HepG2 (cell line): ENCODE results near the gene ELMOD3. TPM values are rescaled to one million over a fixed set of nuclear protein-coding genes. Genes with fewer than 3 reads are reported as not detected.

ENCODE experiments used
- ATAC-seq: fragments of 200-7000 bp; cut with Tn5 transposase; 3 replicates; pipeline ENCODE4 v1.9.1; 2020; ENCODE audit warnings: mild to moderate bottlenecking, moderate library complexity
- BruUV-seq: library from RNA; stranded (reverse); fragments of 400-500 nt; replicated peaks from 2 replicates; lab custom pipeline; 2021; lab: Mats Ljungman, UMichigan
- CTCF ChIA-PET: fragments of 300-600 bp; formaldehyde crosslinking; extraction: SDS; loops from one replicate; lab custom pipeline; 2021; ENCODE audit warnings: low total read pairs, inconsistent platforms, low intra/inter-chr PET ratio; lab: Yijun Ruan, JAX
- POLR2A ChIA-PET: fragments of 350-600 bp; sonication (Branson Sonifier 250); formaldehyde crosslinking; loops from one replicate; lab custom pipeline; 2020; ENCODE audit warnings: antibody characterized with exemption, inconsistent platforms; lab: Yijun Ruan, JAX
- DNase-seq: peaks from one replicate; pipeline ENCODE4 v3.0.0-alpha.2; 2015; ENCODE audit warnings: low spot score
- FAIRE-seq: peaks from 3 replicates; lab custom pipeline; 2011; peaks lifted over from hg19 to GRCh38; lab: Jason Lieb, UNC
- H2AFZ ChIP-seq: one replicate; pipeline ENCODE4 v1.6.1; 2011; ENCODE audit warnings: low read length, inconsistent platforms
- H3K27ac ChIP-seq: fragments of 300-600 bp; 3 replicates; pipeline ENCODE4 v1.8.0; 2011; ENCODE audit warnings: mixed run types, mild to moderate bottlenecking, mixed read lengths, low read length, inconsistent platforms; ENCODE audit not compliant: insufficient read depth; ENCODE audit errors: extremely low read length
- H3K27me3 ChIP-seq, 2 experiments: fragments of 200-600 bp in 1 of 2; 2 replicates in 1 of 2; 3 replicates in 1 of 2; pipeline versions ENCODE4 v1.6.0 to v1.8.0; 2011; ENCODE audit warnings: low read length in 2 of 2, mild to moderate bottlenecking in 2 of 2, moderate library complexity in 2 of 2, inconsistent platforms in 1 of 2; ENCODE audit not compliant: insufficient read depth in 2 of 2, control insufficient read depth in 1 of 2
- H3K36me3 ChIP-seq, 2 experiments: fragments of 200-600 bp in 1 of 2; replicated peaks in 1 of 2; 2 replicates in 1 of 2; 3 replicates in 1 of 2; pipeline versions ENCODE4 v1.5.1 to v1.8.0; 2011; ENCODE audit warnings: low read length in 2 of 2, inconsistent platforms in 1 of 2; ENCODE audit not compliant: insufficient read depth in 2 of 2, control insufficient read depth in 1 of 2
- H3K4me1 ChIP-seq: 2 replicates; pipeline ENCODE4 v1.5.1; 2012; ENCODE audit warnings: low read length, inconsistent platforms; ENCODE audit not compliant: insufficient read depth
- H3K4me2 ChIP-seq: 2 replicates; pipeline ENCODE4 v1.6.0; 2011; ENCODE audit warnings: low read depth, low read length, inconsistent platforms
- H3K4me3 ChIP-seq, 3 experiments: fragments of 200-600 bp in 1 of 3; sonication (generic), shearing (Covaris generic) in 1 of 3; replicated peaks in 1 of 3; 2 replicates each; pipeline ENCODE4 v1.5.1; 2011 to 2016; ENCODE audit warnings: low read length in 3 of 3, inconsistent platforms in 2 of 3, low read depth in 2 of 3, mild to moderate bottlenecking in 2 of 3, control low read depth in 1 of 3, mixed read lengths in 1 of 3; ENCODE audit not compliant: insufficient read depth in 1 of 3
- H3K79me2 ChIP-seq: one replicate; pipeline ENCODE4 v1.6.1; 2011; ENCODE audit warnings: low read length, inconsistent platforms; ENCODE audit not compliant: insufficient read depth
- H3K9ac ChIP-seq: 2 replicates; pipeline ENCODE4 v1.6.0; 2011; ENCODE audit warnings: mild to moderate bottlenecking, low read depth, low read length, inconsistent platforms; ENCODE audit not compliant: insufficient read depth
- H3K9me3 ChIP-seq: 2 replicates; pipeline ENCODE4 v1.5.1; 2012; ENCODE audit warnings: mild to moderate bottlenecking, low read length
- H4K20me1 ChIP-seq: 2 replicates; pipeline ENCODE4 v1.6.0; 2011; ENCODE audit warnings: inconsistent platforms, mild to moderate bottlenecking, low read length, moderate library complexity; ENCODE audit not compliant: insufficient read depth
- CEBPG ChIP-seq: IDR thresholded peaks from 2 replicates; pipeline ENCODE4 v1.6.1; 2016
- HOXA9 ChIP-seq: sonication (generic); formaldehyde crosslinking; IDR thresholded peaks from 2 replicates; pipeline ENCODE4 v1.8.1; 2022; ENCODE audit warnings: missing genetic modification reagents, mild to moderate bottlenecking, moderate library complexity, borderline replicate concordance
- MED8 ChIP-seq: sonication (generic); formaldehyde crosslinking; IDR thresholded peaks from 2 replicates; pipeline ENCODE4 v1.8.1; 2023; ENCODE audit warnings: mild to moderate bottlenecking, missing genetic modification reagents; ENCODE audit not compliant: insufficient replicate concordance
- ZNF124 ChIP-seq: sonication (generic); formaldehyde crosslinking; IDR thresholded peaks from 2 replicates; pipeline ENCODE4 v1.4.0; 2020; ENCODE audit warnings: missing genetic modification reagents
- ZNF879 ChIP-seq: sonication (generic); formaldehyde crosslinking; IDR thresholded peaks from 2 replicates; pipeline ENCODE4 v1.8.1; 2023; ENCODE audit warnings: missing genetic modification reagents
- WGBS: methylation state at CpG from one replicate; pipeline ENCODE4 v1.1.6; 2017; ENCODE audit warnings: low lambda C conversion rate; 5-methylcytosine and 5-hydroxymethylcytosine counted together
- in situ Hi-C: cut with HindIII; loops from 2 replicates; pipeline ENCODE4 v1.10.0; 2017; ENCODE audit warnings: low pct_unique_long_range_greater_than_20kb; ENCODE audit not compliant: extremely low pct_ligation_motif_present
- intact Hi-C: fragments of 100-400 bp; cut with micrococcal nuclease; formaldehyde crosslinking; loops from one replicate; pipeline ENCODE4 v1.10.0; 2022; ENCODE audit not compliant: unreplicated experiment
- polyA plus RNA-seq, 8 experiments: library from polyadenylated mRNA; depleted of rRNA in 3 of 8; stranded (reverse) in 7 of 8; unstranded in 1 of 8; fragments of >200 nt; fragmentation: Illumina TruSeq in 4 of 8; extraction: Trizol in 4 of 8; gene quantifications; 2 replicates each; pipeline versions ENCODE4 v1.2.1 to v1.2.3, GENCODE V29; 2011 to 2016; ENCODE audit warnings: low read depth in 4 of 8, missing spikeins in 1 of 8, mixed read lengths in 1 of 8; ENCODE audit not compliant: insufficient read depth in 1 of 8
- total RNA-seq, 5 experiments: library from RNA; depleted of rRNA; stranded (reverse); fragments of >200 nt; fragmentation: Illumina TruSeq; extraction: Trizol; gene quantifications; 2 replicates each; pipeline ENCODE4 v1.2.3, GENCODE V29; 2016; ENCODE audit warnings: low read depth in 1 of 5
- TF ChIP-seq, protein P1 (sequence below): sonication (generic); formaldehyde crosslinking; IDR thresholded peaks from 2 replicates; pipeline ENCODE4 v1.4.0; 2020; ENCODE audit warnings: missing genetic modification reagents, borderline replicate concordance

ELMOD3 gene
- total and polyA plus RNA-seq, 2 of the 13 experiments (the other 11 are each of a cell fraction or from before 2014, with no cell fraction given), result 13.3 to 19.5 TPM

DNA sequence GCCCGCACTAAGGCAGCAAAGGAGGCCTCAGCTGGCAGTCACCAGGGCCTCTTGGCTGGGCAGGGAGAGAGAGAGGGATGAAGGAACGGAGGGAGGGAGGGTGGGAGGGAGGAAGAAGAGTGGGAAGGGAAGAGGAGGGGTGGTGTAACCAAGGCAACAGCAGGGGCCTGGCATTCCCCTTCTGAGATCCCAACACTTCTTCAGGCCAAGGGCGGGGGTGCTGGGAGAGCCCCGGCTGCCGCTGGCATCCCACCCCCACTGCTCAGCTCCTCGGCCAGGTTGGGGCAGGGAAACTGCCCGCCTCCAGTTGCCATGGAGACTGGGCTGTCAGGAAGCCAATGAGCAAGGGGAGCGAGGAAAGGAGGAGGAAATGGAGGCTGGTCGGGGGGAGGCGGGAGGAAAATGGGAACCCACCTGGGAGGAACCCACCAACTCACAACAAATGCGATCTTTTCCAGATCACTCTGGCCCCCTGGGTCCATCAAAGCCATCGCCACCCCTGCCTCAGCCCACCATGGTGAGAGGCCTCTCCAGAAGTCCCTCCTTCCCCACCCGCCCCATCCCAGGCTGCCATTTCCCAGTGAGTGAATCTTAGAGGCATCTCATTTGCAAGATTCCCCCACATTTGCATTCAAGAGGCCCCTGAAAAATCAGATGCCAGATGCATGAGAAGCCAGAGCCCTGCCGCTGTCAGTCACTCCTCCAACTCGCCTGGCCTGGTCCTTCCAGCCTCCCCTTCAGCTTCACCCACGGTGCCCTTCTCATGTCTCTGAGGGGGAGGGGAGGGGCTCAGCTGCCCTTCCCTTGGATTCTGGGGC lies 76.4 kb downstream of the ELMOD3 start:
- Histone ChIP-seq H3K27ac (no peak overlapping the region), H3K9me3 (no peaks in the 10 kb centered on the region), H3K27me3 (peaks cover 10 to 66% of the 10 kb centered on the region in 2 experiments), H3K36me3 (no peaks in the 10 kb centered on the region), H4K20me1 (no peaks in the 10 kb centered on the region), H3K4me3 (no peak overlapping the region), H3K4me1 (peaks cover 38% of the 10 kb centered on the region), H3K9ac (no peak overlapping the region), H3K4me2 (no peak overlapping the region), H2AFZ (no peak overlapping the region), H3K79me2 (no peaks in the 10 kb centered on the region)
- WGBS, result 54% methylated on average over 15 of the region's 16 CpGs
- no peak for TF ChIP-seq ZNF879 (CRISPR knock-in tag)
- TF ChIP-seq CEBPG, result no peak
- no peak for TF ChIP-seq ZNF124
- TF ChIP-seq, protein P1, sequence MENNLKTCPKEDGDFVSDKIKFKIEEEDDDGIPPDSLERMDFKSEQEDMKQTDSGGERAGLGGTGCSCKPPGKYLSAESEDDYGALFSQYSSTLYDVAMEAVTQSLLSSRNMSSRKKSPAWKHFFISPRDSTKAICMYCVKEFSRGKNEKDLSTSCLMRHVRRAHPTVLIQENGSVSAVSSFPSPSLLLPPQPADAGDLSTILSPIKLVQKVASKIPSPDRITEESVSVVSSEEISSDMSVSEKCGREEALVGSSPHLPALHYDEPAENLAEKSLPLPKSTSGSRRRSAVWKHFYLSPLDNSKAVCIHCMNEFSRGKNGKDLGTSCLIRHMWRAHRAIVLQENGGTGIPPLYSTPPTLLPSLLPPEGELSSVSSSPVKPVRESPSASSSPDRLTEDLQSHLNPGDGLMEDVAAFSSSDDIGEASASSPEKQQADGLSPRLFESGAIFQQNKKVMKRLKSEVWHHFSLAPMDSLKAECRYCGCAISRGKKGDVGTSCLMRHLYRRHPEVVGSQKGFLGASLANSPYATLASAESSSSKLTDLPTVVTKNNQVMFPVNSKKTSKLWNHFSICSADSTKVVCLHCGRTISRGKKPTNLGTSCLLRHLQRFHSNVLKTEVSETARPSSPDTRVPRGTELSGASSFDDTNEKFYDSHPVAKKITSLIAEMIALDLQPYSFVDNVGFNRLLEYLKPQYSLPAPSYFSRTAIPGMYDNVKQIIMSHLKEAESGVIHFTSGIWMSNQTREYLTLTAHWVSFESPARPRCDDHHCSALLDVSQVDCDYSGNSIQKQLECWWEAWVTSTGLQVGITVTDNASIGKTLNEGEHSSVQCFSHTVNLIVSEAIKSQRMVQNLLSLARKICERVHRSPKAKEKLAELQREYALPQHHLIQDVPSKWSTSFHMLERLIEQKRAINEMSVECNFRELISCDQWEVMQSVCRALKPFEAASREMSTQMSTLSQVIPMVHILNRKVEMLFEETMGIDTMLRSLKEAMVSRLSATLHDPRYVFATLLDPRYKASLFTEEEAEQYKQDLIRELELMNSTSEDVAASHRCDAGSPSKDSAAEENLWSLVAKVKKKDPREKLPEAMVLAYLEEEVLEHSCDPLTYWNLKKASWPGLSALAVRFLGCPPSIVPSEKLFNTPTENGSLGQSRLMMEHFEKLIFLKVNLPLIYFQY (CRISPR knock-in tag), result no peak
- TF ChIP-seq MED8, result no peak
- TF ChIP-seq HOXA9 (CRISPR knock-in tag), result no peak
- intact Hi-C loops (no loop called here), in situ Hi-C loops (no loop called here)
- ATAC-seq (no peak), FAIRE-seq (no peak), DNase-seq (no peak)
- POLR2A ChIA-PET, result interaction anchor here (1.0 to 4.7 kb wide), 4 partner anchors 9 to 108 kb away, joined by 4 to 32 read pairs (median 8); partner anchors contain the start of genes MAT2A and SH2D6
- CTCF ChIA-PET, result no interaction called here
- BruUV-seq, result no TSS peak
